Stimulated activated CD4-positive, alpha-beta T cell treated with anti-CD3 and anti-CD28 coated beads, Interleukin-2, amount 100 ng/mL, for 48 hours (primary cell): ENCODE results near the gene AOPEP.
"Not testable (repeated sequence)": the region's sequence is repeated elsewhere in the genome, so short reads cannot be mapped to it uniquely, and the experiment has no call there.

Experiments
- DNase-seq, 2 donors: peaks; one replicate each; pipeline ENCODE4 v3.0.0-alpha.2; 2020

The AOPEP gene

DNA sequence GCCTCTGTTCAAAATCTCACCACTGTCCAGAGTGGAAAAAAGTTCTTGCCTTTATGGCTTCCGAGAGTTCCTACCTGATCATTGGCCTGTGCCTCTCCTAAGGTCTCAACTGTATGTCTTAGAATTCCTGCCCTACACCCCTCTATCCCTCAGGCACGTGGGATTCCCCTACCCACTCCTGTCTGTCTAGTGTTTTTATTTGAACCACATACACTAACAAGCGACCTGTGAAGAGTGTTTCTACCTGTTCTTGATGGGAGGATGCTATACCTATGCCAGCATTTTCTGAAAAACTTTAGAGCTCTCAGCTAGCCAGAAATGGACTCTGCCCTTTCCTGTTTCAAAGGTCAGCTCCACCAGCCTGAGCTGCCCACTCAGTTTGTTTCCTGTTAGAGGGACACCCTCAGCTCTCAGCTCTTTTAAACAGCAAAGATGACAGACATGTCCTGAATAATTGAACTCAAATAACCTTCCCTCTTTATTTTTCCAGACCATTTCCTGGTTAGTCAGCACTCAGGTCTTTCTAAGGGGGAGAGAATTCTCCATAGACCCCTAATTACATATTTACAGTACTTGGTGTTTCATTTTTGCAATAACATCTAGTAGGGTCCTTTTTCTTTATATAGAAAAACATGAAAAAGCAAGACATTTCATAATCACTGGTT lies 214.8 kb downstream of the AOPEP start:
- DNase-seq: no peak

DNA sequence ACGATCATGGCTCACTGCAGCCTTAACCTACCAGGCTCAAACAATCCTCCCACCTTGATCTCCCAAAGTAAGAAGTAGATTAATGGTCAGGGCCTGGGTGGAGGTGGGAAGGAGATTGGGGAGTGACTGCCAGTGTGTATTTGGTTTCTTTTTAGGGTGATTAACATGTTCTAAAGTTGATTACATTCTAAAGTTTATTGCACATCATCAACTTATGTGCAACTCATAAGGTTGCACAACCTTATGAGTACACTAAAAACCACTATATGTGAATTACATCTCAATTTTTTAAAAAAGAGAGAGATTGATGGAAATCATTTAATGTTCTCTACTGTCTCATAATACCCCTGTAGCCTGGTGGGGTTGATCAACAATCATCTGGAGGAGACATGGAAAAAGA lies 218.1 kb downstream of the AOPEP start:
- no peak for DNase-seq

DNA sequence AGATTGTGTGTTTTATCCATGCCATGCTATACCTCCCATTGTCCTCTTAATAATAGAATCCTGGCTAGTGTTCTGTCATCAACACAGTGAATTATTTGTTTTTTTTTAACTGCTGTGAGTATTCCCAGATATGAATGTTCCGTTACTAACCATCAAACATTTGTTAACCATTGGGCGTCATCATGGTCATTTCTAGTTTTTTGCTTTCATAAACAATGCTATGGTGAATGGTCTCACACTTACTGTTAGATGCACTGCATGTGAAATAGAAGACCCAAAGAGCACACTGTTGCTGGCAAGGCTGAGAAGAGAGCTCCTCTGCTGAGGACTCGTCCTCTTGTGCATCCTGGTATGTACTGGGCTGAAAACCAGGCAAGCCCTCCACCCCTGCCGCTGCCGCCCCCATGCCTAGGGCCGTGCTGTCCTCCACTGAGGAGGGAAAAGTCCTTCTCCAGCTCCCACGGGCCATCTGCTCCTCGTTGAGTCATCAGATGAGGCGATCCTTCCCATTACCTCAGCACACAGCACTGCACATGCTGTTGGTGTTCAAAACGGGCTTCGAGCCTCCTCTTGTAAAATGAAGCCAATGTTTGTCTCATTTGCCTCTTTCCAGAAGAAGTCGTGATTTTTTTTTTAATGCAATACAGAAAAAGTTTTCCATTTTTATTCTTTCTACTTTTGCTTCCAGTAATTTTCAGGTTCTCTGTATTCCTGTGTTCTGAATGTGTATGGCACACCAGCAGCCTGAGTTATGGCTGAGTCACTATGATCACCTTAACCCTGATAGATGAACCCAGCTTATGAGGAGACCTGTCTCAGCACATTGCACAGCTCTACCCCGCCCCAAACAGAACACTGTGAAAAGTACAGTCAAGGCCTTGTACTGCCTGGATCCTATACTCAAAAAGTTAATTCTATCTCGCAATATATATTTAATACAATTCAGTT lies 219.0 kb downstream of the AOPEP start:
- no peak for DNase-seq

DNA sequence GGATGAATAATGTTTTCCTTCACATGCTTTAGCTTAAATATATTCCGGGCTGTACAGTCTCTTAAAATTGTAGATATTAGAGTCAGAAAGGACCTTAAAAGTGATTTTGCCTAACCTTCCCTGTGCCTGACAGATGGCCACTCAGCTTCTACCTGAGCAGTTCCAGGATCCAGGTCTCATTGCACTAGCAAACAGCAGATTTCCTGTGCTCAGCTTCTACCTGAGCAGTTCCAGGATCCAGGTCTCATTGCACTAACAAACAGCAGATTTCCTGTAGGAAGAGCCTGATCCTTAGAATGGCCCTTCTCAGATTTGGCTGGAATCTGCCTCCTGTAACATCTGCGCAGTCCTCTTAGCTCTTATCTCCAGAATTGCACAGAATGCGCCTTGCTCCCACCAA lies 219.8 kb downstream of the AOPEP start:
- no peak for DNase-seq

DNA sequence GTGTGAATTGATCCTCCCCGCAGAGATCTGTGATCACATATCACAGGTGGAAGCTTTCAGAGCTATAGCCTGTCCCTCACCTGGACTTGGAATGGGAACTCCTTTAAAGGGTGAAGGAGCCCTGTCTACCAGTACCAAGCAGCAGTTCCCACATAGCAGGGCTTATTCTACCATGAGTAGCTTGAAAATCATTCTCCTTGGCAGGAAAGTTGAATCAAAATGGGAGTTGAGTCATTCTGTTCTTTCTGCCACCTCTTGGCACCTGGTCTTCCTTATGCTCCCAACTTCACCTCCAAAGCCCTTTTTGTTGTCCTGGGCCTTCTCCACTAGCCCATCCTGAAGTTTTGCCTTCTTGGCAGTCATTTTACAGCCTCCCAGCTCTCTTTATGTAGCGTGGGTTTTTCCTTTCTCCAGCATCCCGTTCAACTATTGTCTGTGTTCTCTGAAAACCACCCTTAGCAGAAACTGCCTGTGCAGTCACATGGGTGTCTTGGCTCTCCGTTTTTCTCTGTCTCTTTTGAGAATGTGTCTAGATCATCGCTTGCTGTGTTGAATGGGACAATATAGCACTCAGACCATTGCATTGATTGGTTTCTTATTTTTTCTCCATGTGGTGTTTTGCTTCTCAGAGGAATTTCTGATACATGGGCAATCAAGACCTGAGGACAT lies 222.2 kb downstream of the AOPEP start:
- no peak for DNase-seq

DNA sequence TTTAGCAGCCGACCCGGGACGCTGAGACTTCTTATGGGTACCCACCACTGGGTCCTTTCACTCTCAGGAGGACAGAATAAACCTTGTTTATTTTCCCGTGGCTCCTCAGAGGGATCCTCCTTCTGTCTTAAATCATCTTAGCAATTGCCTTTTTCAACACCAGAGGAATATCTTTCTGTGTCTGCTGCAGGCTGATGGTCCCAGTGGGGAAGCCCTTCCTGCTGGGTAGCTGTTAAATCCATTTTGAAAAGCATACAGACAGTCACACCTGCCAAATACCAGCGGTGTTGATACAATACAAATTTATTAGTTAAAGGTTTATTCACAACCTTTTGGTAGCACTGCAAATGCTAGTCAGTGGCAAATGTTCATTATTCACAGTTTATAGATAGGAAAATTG lies 222.9 kb downstream of the AOPEP start:
- no peak for DNase-seq

DNA sequence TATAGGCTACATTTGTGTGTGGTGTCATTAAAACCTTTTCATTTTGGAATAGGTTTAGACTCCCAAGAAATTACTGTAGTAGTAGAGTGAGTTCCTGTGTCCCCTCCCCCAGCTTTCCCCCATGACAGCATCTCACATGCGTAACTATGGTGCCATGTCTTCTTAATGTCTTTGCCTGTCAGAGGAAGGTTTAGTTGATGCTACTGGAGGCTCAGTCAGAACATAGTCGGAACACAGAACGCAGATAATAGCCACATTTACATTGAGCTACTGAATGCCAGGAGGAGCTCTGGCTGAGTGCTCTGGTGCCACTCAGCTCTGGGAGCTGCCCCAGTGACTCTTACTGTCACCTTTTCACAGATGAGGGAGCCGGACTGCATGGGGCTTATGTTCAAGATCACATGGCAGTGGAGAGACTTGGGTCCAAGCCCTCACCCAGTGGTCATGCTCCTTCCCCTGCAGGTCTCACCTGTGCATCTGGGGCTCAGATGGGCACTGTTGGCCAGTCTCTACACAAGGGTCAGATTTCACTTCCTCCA lies 223.6 kb downstream of the AOPEP start:
- DNase-seq: no peak

DNA sequence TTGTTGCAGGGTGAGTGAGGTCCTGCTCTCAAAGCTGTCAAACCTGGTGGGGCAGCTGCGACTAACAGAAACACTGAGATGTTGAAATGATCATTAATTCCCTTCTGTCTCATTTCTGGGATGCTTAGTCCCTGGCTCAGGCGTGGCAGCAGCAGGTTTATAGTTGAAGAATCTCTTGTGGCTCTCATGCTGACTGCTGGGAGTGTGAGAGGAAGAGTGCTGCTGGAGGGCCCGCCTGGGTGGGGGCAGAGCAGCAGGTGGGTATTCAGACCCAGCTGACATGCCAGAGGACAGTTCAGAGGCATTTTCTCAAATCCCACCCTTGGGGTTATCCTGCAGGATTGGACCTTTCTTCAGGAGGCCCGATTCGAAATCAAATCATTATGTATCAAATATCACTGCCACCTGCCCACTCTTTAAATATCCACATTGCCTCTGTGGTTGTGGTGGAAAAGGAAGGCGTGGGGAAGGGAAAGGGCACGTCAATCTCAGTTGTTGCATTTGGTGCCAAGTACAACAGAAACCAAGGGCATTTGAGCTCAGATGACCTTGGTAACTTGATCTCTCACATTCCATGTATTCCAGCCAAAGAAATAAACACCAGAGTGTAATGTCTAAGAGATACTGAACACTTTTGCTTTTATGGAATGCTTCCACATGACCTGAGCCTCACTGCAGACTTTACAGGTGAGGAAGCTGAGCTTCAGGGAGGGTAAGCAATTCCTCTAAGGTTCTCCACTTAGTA lies 224.3 kb downstream of the AOPEP start:
- no peak for DNase-seq

DNA sequence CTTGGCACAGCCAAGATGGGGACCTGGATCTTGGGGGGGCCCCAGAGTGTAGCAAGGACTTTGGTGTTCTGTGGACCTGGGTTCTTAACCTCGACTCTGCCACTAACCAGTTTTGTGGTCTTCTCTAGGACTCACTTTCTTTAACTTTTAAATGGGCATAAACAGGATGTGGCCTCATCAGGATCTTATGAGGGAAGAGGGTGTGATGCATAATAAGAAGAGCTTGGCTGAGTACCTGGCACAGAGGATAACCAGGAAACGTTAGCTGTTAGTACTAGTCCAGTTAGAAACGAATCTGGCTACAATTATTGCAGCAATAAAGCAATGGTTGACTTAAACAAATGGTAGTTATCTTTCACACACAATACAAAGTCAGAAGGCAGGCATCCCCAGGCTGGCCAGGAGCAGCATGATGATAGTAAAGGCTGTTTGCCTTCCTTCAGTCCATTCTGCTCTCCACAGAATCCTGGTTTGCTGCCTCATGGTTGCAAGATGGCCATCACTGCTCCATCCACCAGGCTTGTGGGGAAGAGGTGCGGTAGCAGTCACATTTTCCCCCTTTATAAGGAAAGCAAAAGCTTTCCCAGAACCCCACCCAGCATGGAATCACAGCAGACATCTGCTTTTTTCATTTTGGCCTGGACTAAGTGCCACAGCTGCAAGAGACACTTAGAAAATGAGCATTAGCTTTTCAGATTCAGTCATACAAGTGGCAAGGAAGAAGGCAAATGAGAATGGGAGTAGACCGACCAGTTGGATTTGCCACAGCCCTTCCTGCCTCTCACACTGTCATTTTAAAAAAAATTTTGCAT lies 225.0 kb downstream of the AOPEP start:
- no peak for DNase-seq

DNA sequence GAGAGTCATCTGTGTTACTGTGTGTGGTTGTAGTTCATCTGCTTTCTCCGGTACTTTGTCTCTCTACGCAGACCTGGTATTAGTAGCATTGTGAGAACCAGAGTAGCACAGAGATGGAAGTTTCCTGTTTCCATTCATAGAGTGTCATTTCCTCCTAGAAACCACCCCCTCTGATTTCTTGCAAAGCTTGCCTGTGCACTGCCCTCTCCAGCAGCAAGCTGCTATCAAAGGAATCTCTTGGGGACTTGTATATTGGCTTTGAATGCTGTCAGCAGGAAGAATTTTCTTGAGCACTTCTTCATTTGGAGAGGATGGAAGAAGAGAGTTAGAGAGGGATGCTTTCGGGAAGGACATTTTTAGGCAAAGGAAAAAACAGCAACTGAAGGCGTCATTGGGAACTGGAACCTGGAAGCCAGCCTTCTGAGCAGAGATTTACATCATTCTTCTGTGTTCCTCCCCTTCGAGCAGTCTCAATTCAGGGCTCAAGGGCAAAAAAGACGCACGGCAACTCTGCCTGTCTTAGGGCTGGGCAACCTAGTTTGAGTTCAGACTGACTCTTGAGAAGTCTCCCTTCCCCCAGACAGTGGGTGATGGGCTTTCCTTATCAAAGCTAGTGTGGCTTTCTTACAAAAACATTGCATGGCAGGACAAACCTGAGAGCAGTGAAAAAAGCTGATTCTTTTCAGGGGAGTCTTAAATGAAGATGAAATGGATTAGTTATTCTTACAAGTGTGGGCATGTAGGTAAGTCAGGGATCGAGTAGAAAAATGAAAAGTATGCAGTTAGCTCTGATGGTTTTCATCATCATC lies 226.3 kb downstream of the AOPEP start:
- DNase-seq: no peak

DNA sequence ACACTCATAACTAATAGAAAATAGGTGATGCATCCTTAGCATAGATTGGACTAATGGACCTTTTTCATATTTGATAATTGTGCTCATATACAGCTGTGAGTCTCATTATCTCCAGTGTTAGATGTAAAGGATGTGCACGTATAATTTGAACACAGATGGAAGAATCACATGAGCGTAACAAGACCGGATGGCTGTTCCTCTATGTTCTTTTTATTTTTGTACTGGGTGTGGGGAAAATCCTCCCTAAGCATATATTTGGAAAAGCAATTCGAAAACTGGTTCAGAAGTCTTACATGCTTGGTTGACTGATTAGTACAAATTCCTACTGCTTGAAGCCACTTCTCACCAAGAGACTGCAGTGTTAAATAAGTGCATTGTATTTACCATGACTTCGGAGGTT lies 230.2 kb downstream of the AOPEP start:
- no peak for DNase-seq

DNA sequence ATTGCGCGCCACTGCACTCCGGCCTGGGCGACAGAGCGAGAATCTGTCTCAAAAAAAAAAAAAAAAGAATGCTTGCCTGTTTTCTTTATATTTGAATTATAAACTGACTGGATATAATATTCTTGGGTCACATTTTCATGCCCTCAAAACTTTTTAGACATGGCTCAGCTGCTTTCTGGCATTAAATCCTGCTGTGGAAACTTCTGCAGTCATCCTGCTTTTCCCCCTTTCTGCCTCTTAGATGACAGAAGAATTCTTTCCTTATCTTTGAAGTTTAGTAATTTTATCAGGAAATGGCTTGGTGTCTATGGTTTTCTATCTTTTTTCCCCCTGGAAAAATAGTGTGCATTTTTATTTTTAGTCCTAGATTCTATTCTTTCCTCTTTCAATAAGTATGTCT lies 234.5 kb downstream of the AOPEP start:
- no peak for DNase-seq

DNA sequence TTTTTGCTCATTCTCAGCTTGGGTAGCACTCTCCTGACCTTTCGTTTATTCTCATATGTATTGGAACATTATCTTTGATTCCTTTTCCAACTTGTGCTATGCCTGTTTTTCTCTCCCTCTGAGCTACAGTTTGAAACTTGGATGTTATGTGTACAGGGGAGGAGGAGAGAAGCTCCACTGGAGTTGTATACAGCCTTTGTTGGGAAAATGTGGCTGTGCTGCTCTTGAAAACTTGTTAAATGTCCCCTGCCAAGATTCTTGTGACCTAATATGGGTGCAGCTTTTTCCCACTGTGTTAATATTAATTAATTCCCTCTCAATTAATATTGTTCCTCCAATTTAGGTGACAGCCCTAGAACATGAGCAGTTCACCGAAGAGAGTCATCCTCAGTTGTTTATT lies 235.4 kb downstream of the AOPEP start:
- DNase-seq: no peak

DNA sequence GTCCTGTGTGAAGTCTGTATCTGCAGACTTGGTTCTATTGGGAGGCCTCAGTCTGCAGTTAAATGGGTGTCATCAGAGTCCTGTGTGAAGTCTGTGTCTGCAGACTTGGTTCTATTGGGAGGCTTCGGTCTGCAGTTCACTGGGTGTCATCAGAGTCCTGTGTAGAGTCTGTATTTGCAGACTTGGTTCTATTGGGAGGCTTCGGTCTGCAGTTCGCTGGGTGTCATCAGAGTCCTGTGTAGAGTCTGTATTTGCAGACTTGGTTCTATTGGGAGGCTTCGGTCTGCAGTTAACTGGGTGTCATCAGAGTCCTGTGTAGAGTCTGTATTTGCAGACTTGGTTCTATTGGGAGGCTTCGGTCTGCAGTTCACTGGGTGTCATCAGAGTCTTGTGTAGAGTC lies 239.1 kb downstream of the AOPEP start:
- DNase-seq: not testable (repeated sequence)

DNA sequence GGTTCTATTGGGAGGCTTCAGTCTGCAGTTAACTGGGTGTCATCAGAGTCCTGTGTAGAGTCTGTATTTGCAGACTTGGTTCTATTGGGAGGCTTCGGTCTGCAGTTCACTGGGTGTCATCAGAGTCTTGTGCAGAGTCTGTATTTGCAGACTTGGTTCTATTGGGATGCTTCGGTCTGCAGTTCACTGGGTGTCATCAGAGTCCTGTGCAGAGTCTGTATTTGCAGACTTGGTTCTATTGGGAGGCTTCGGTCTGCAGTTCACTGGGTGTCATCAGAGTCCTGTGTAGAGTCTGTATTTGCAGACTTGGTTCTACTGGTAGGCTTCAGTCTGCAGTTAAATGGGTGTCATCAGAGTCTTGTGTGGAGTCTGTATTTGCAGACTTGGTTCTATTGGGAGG lies 239.5 kb downstream of the AOPEP start:
- not testable (repeated sequence) for DNase-seq

DNA sequence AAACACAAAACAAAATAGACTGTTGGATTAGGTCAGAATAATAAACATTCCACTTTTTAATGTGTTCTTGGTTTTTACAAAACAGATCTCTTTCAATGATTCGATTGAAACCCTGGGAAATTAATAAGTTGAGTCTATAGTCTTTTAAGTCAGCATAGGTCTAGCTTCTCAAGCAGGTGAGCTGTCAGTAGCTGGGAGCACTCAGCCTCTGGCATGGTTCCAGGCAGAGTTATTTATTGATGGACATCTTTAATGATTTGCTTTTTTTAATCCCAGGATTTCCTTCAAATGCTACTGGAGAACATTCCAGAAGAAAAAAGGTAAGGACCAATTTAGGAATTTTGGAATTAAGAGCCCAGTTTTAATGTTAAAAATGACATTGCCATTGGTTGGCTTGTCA lies 241.0 kb downstream of the AOPEP start:
- DNase-seq: no peak

DNA sequence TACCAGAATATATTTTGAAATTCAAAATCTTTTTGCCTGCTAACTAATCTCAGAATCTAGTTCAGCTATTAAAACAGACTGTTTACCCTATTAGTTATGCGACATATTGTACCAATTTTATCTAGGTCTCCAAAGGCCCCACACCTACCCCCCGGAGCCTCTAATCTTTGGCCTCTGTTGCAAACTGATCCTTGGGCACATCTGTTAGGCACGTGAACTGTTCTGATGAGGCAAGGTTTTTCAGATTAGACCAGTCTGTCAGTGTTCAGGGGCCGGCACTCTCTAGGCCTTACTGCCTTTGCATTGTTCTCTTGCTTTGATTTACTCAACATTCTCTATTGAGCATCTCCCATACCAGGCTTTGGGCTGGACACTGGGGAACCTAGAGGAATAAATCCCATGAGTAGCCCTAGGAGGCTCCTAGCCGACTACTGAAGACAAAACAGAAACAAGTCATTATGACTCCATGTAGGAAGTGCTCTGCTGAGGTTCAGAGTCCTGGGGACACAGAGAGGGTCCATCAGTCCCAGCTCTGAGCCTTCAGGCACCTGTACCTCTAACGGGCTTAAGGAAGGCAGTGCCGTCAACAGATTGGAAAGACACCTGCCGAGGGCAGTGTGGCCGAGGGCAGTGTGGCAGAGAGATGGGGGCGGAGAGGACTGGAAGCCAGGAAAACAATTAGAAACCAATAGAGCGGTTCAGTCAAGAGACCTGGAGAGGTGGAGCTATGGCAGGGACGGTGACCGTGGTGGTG lies 245.1 kb downstream of the AOPEP start:
- DNase-seq: no peak

DNA sequence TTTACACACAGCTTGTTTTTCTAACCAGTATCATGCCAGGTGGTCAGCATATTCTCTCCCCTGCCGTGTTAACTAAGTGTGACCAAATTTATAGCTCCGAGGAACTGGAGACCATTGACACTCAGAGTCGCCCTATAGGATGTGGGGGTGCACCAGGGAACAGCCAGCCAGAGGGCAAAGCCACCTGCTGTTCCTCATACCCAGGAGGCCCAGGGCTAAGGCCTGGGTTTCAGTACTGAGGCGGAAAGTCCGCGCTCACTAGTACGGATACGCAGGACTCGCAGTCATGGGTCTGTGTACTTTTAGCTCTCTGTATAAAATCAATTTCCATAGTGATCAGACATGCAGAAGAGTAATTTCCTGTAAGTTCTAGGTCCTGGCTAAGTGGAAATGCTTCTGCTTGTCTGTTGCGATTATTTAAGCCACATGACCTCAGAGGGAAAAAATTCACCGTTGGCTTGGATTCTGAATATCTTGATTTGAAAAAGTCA lies 247.0 kb downstream of the AOPEP start:
- DNase-seq: no peak

DNA sequence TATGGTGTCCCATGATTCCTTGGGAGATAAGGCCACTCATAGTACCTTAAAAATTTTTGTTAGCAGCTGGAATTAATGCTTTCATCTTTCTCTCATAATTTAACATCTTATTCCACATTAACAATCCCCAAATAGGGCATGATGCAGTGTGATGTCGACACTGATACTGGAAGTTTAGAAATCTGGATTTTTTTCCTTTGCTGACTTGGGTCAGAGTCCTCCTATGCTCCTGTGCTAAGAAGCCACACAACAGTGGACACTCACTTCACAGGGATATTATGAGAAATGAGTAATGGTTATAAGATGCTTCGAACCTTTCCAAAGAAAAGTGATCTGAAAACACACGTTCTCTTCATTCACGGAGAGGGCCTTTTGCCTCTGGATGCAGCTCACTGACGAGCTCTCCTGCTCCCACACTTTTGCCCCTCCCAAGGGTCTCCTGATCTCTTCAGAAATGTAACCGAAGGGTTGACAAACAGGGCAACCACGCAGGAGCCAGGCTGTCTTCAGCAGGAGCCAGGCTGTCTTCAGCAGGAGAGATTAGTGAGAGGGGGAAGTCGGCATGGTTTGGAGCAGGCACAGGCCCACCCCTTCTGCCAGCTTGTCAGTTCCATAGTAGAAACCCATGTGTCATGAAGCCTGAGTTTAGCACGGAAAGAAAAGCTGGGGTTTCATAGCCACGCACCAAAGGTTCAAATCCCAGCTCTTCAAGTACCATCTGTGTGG lies 247.8 kb downstream of the AOPEP start:
- no peak for DNase-seq
